AG10803 (cell line): ENCODE data around the gene FNDC1.

Experiments used
- DNase-seq: peaks from one replicate; pipeline ENCODE4 v3.0.0; 2010; ENCODE audit warnings: low read depth
- H3K4me3 ChIP-seq: 2 replicates; pipeline ENCODE4 v1.5.1; 2011; ENCODE audit warnings: mild to moderate bottlenecking, low read length, control low read depth
- TF ChIP-seq, protein P1 (sequence below): conservative IDR thresholded peaks from 2 replicates; pipeline ENCODE4 v1.5.1; 2011; ENCODE audit warnings: mild to moderate bottlenecking, low read length, control low read depth, inconsistent platforms

Gene FNDC1

DNA sequence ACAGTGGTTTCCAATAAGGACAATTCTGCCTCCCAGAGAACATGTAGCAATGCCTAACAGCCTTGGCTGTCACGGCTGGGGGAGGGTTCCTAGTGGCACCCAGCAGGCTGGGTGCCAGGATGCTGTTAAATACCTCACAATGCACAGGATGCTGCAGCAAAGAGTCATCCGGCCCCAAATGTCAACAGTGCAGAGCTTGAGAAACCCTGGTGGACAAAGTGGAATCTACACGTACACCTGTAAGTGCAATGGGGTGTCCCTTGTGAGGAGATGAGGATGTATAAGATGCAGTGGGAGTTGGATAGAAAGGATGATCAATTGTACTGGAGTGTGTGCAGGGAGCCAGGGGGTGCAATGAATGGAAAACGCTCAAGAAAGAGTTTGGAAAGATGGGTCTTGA lies 142.4 kb downstream of the FNDC1 start:
- DNase-seq = peak; percentile 25
- H3K4me3 ChIP-seq = no peak overlapping the region
- TF ChIP-seq, protein P1, sequence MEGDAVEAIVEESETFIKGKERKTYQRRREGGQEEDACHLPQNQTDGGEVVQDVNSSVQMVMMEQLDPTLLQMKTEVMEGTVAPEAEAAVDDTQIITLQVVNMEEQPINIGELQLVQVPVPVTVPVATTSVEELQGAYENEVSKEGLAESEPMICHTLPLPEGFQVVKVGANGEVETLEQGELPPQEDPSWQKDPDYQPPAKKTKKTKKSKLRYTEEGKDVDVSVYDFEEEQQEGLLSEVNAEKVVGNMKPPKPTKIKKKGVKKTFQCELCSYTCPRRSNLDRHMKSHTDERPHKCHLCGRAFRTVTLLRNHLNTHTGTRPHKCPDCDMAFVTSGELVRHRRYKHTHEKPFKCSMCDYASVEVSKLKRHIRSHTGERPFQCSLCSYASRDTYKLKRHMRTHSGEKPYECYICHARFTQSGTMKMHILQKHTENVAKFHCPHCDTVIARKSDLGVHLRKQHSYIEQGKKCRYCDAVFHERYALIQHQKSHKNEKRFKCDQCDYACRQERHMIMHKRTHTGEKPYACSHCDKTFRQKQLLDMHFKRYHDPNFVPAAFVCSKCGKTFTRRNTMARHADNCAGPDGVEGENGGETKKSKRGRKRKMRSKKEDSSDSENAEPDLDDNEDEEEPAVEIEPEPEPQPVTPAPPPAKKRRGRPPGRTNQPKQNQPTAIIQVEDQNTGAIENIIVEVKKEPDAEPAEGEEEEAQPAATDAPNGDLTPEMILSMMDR = peak; percentile 16

DNA sequence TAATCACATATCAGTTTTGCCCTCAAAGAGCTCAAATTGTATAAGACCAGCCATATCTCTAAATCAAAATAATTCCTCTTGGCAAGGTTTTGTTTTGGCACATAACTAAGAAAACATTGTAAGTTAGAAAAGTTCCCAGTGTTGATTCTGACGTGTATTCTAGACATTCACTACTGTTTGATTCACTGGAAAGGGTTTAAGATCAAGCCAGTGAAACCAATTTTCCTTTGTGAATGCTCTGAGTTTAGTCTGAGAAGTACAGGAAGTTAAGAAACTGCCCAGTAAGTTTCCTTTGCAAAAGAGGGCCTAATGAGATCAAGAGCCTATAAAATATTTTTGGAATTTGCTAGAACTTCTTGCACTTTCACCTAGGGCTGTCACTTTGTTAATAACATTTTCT lies 143.0 kb downstream of the FNDC1 start:
- no peak overlapping the region for H3K4me3 ChIP-seq
- TF ChIP-seq, protein P1 = no peak
- peak; percentile 59 for DNase-seq

DNA sequence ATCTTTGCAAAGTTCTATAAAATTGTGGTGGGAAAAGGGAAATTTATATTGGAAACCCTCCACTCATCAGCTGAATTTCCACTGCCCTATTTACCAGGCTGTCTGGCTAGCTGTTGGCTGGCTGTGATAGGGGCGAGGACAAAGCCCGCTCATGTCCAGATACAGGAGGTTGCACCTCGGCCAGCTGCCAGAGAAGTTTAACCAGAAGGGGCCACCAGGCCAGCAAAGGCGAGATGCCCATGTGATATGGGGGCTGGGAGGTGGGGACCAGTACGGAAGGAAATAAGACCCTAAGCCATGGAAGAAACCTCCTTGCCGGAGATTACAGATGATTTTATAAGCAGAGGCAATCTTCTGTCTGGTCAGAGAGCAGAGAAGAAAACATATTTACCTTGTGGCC lies 143.8 kb downstream of the FNDC1 start:
- H3K4me3 ChIP-seq = no peak overlapping the region
- TF ChIP-seq, protein P1 = no peak
- no peak for DNase-seq

DNA sequence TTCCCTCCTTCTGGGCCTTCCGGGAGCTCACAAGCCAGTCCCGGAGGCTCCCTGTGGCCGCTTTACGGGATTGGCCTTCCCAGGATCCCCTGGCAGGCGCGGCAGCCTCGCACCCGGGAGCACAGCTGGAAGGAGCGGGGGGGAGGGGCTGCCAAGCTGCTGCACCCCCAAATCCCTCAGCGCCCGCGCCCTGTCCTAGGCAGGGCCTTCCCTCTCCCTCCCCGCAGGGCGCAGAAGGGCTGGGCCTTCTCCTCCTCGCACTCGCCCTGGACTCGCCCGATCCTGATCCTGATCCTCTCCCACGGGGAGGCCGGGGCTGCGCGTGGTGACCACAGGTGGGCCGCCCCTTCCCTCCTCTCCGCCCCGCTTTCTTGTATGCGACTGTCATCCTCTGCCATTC lies 146.4 kb downstream of the FNDC1 start:
- TF ChIP-seq, protein P1 = no peak
- H3K4me3 ChIP-seq = no peak overlapping the region
- no peak for DNase-seq

DNA sequence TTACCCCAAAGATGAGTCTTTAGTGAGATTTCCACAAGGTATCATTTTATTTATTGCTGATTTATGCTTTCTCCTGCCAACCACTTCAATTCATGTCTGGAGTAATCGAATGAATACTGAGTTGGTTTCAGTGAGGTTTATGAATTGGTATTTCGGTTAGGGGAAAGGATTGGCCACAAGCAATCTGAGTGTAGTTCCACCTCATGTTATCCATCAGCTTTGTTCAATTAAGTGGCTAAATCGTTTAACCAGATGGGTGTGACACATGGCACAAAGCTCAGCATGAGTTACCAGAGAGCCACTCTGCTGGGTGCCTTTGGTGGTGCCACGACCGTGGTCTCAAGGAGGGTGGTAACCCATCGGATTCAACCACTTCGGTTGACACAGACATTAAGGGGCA lies 148.2 kb downstream of the FNDC1 start:
- TF ChIP-seq, protein P1 = no peak
- DNase-seq = no peak
- no peak overlapping the region for H3K4me3 ChIP-seq

DNA sequence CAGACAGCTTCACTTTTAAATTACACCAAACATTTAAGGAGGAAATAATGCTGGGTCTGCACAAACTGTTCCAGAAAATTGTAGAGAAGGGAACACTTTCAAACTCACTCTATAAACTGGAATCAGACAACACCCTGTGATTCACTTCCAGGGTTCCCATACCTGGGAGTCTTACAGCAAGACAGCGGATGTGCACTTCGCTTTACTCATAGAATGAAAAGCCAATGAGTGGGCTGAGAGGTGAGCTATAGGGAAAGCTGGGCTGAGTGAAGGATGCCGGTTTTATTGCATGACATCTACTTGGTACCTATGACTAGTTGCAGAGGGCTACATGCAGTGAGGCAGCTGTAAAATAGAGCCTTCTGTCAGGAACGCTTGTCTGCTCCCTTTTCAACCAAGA lies 152.1 kb downstream of the FNDC1 start:
- TF ChIP-seq, protein P1 = no peak
- no peak for DNase-seq
- no peak overlapping the region for H3K4me3 ChIP-seq
